Spleen (tissue), 7 donors: ENCODE measurements around the gene TERT.

Experiments used
- POLR2A ChIP-seq, 3 donors: fragments of 450-650 bp; IDR thresholded peaks; one replicate each; pipeline ENCODE4 v1.5.1; 2017; ENCODE audit warnings: antibody characterized with exemption in 3 of 3, mild to moderate bottlenecking in 1 of 3
- POLR2AphosphoS5 ChIP-seq, 3 donors: sonication (generic); formaldehyde crosslinking; IDR thresholded peaks; one replicate each; pipeline ENCODE4 v1.5.1; 2017; ENCODE audit warnings: antibody characterized with exemption in 3 of 3
- TF ChIP-seq, protein P1 (sequence below), 11 experiments: fragments of 200-600 bp in 7 of 11; fragments of 450-650 bp in 4 of 11; sonication (generic) in 4 of 11; IDR thresholded peaks in 8 of 11; conservative IDR thresholded peaks in 3 of 11; 1 replicate in 7 of 11; 2 replicates in 4 of 11; pipeline versions ENCODE4 v1.4.0 to v1.8.0; 2016 to 2021; ENCODE audit warnings: antibody characterized with exemption in 11 of 11, inconsistent platforms in 4 of 11, mild to moderate bottlenecking in 1 of 11
- donor health status: DM: no; HTN: no; CAD: no; lungs with moderate emphysema.
- donor health status: DM: no; HTN: no; CAD: no.
- donor health status: DM: no; HTN: no; CAD: no.

- TF ChIP-seq POLR2AphosphoS5 (IDR thresholded peaks at IDR 0.05) (no peak), POLR2A (IDR thresholded peaks at IDR 0.05) (no peak)
- TF ChIP-seq, protein P1, sequence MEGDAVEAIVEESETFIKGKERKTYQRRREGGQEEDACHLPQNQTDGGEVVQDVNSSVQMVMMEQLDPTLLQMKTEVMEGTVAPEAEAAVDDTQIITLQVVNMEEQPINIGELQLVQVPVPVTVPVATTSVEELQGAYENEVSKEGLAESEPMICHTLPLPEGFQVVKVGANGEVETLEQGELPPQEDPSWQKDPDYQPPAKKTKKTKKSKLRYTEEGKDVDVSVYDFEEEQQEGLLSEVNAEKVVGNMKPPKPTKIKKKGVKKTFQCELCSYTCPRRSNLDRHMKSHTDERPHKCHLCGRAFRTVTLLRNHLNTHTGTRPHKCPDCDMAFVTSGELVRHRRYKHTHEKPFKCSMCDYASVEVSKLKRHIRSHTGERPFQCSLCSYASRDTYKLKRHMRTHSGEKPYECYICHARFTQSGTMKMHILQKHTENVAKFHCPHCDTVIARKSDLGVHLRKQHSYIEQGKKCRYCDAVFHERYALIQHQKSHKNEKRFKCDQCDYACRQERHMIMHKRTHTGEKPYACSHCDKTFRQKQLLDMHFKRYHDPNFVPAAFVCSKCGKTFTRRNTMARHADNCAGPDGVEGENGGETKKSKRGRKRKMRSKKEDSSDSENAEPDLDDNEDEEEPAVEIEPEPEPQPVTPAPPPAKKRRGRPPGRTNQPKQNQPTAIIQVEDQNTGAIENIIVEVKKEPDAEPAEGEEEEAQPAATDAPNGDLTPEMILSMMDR (IDR thresholded peaks at IDR 0.05 in 8 of 11, conservative IDR thresholded peaks at IDR 0.05 in 3 of 11): no peak
Observed at GRCh38 chr5:1235838-1236237, 59.0 kb downstream of the TERT start.
